Measurements from ENCODE around the gene OTX1. TPM values are rescaled to one million over a fixed set of nuclear protein-coding genes. Genes with fewer than 3 reads are reported as not detected.

Gene OTX1
- total RNA-seq, 1 experiment from 2014 or later, result 0.90 TPM

DNA sequence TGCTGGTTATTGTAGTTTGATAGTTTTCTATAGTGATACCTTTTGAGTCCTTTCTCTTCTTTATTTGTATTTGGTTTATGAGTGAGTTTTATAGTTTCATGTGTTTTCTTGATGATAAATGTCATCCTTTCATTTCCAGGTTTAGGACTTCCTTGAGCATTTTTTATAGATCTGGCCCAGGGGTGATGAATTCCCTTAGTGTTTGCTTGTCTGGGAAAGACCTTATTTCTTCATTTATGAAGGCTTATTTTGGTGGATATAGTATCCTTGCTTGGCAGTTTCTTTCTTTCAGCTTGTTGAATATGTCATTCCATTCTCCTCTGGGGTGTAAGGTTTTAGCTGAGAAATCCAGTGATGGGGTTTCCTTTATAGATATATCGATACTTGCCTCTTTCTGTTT is 53.9 kb downstream of the OTX1 start:
- Mint-ChIP-seq H3K27me3 (ENCODE audit: low read depth) (no peaks in the 10 kb centered on the region; the same call in 1 of the 2 replicates), H3K4me3 (no peak overlapping the region), H3K36me3 (peaks cover 12% of the 10 kb centered on the region), H3K27ac (no peak overlapping the region), H3K4me1 (no peaks in the 10 kb centered on the region), H3K9me3 (peaks cover 36% of the 10 kb centered on the region)
- no peak for ATAC-seq
- ChIA-PET POLR2A (no interaction called here), CTCF (no interaction called here)
- TF ChIP-seq PRRX2 (CRISPR knock-in tag; IDR thresholded peaks at IDR 0.05), result no peak
- TF ChIP-seq GRHL2 (CRISPR knock-in tag; IDR thresholded peaks at IDR 0.05; ENCODE audit: insufficient replicate concordance, severe bottlenecking), result no peak
- no peak for TF ChIP-seq RORB (CRISPR knock-in tag; IDR thresholded peaks at IDR 0.05)
- TF ChIP-seq MXD4 (CRISPR knock-in tag; IDR thresholded peaks at IDR 0.05; ENCODE audit: borderline replicate concordance), result no peak
- DNase-seq (ENCODE audit: low spot score), result no peak

Measured in WTC11 (cell line).